Body of pancreas (tissue), 4 donors: ENCODE results near the gene ACVR1C.

ENCODE experiments used
- POLR2A ChIP-seq, 3 donors: fragments of 450-650 bp; IDR thresholded peaks; one replicate each; pipeline ENCODE4 v1.6.1; 2016; ENCODE audit warnings: antibody characterized with exemption in 3 of 3, mild to moderate bottlenecking in 2 of 3
- TF ChIP-seq, protein P1 (sequence below), 7 experiments: fragments of 450-650 bp in 4 of 7; fragments of 200-600 bp in 3 of 7; sonication (generic) in 3 of 7; IDR thresholded peaks; one replicate each; pipeline ENCODE4 v1.5.1; 2016 to 2019; ENCODE audit warnings: antibody characterized with exemption in 7 of 7

- TF ChIP-seq, protein P1, sequence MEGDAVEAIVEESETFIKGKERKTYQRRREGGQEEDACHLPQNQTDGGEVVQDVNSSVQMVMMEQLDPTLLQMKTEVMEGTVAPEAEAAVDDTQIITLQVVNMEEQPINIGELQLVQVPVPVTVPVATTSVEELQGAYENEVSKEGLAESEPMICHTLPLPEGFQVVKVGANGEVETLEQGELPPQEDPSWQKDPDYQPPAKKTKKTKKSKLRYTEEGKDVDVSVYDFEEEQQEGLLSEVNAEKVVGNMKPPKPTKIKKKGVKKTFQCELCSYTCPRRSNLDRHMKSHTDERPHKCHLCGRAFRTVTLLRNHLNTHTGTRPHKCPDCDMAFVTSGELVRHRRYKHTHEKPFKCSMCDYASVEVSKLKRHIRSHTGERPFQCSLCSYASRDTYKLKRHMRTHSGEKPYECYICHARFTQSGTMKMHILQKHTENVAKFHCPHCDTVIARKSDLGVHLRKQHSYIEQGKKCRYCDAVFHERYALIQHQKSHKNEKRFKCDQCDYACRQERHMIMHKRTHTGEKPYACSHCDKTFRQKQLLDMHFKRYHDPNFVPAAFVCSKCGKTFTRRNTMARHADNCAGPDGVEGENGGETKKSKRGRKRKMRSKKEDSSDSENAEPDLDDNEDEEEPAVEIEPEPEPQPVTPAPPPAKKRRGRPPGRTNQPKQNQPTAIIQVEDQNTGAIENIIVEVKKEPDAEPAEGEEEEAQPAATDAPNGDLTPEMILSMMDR (IDR thresholded peaks at IDR 0.05) = peak; percentile 29 to 58 (median 56)
- TF ChIP-seq POLR2A (IDR thresholded peaks at IDR 0.05) = no peak
Measured at GRCh38 chr2:157596992-157597681, 31.5 kb downstream of the ACVR1C start.
